CD14-positive monocyte (primary cell): ENCODE results near the gene TRAPPC12. TPM values are rescaled to one million over a fixed set of nuclear protein-coding genes. Genes with fewer than 3 reads are reported as not detected.

Experiments used
- DNase-seq, 3 donors: peaks; one replicate each; pipeline ENCODE4 v3.0.0-alpha.2; 2011 to 2022
- H2AFZ ChIP-seq: 2 replicates; pipeline ENCODE4 v1.6.0; 2012; ENCODE audit warnings: mild to moderate bottlenecking, low read depth, low read length, inconsistent platforms; ENCODE audit not compliant: insufficient read depth, poor library complexity, severe bottlenecking
- H3K27ac ChIP-seq, 2 donors: 1 replicate in 1 of 2; 2 replicates in 1 of 2; pipeline ENCODE4 v1.5.1; 2012 to 2013; ENCODE audit warnings: low read length in 2 of 2, control low read depth in 1 of 2, inconsistent platforms in 1 of 2, low read depth in 1 of 2, mild to moderate bottlenecking in 1 of 2
- H3K27me3 ChIP-seq, 2 donors: one replicate each; pipeline versions ENCODE4 v1.6.0 to v1.6.1; 2011 to 2013; ENCODE audit warnings: low read length in 2 of 2; ENCODE audit not compliant: control insufficient read depth in 2 of 2, insufficient read depth in 2 of 2
- H3K36me3 ChIP-seq, 2 donors: replicated peaks in 1 of 2; 1 replicate in 1 of 2; 2 replicates in 1 of 2; pipeline versions ENCODE4 v1.5.1 to v1.6.1; 2012 to 2013; ENCODE audit warnings: low read length in 2 of 2, control low read depth in 1 of 2, inconsistent platforms in 1 of 2, mild to moderate bottlenecking in 1 of 2; ENCODE audit not compliant: insufficient read depth in 2 of 2, control insufficient read depth in 1 of 2
- H3K4me1 ChIP-seq, 2 donors: 1 replicate in 1 of 2; 2 replicates in 1 of 2; pipeline versions ENCODE4 v1.5.1 to v1.6.1; 2012 to 2013; ENCODE audit warnings: low read length in 2 of 2, control low read depth in 1 of 2, inconsistent platforms in 1 of 2, mild to moderate bottlenecking in 1 of 2, moderate library complexity in 1 of 2; ENCODE audit not compliant: insufficient read depth in 2 of 2, control insufficient read depth in 1 of 2
- H3K4me2 ChIP-seq: replicated peaks from 2 replicates; pipeline ENCODE3; 2012; ENCODE audit warnings: low read length, moderate library complexity, mild to moderate bottlenecking; ENCODE audit not compliant: poor library complexity, severe bottlenecking; ENCODE audit errors: extremely low read depth
- H3K4me3 ChIP-seq, 3 experiments: fragments of 200-600 bp in 1 of 3; sonication (generic) in 1 of 3; replicated peaks in 1 of 3; 1 replicate in 2 of 3; 2 replicates in 1 of 3; pipeline ENCODE4 v1.5.1; 2011 to 2013; ENCODE audit warnings: low read length in 3 of 3, mild to moderate bottlenecking in 3 of 3, control low read depth in 2 of 3, low read depth in 2 of 3, inconsistent platforms in 1 of 3, moderate library complexity in 1 of 3
- H3K79me2 ChIP-seq: 2 replicates; pipeline ENCODE4 v1.6.0; 2012; ENCODE audit warnings: mild to moderate bottlenecking, control low read depth, inconsistent platforms, low read length, moderate library complexity; ENCODE audit not compliant: insufficient read depth
- H3K9ac ChIP-seq: 2 replicates; pipeline ENCODE4 v1.6.0; 2017; ENCODE audit warnings: low read length, mild to moderate bottlenecking; ENCODE audit not compliant: insufficient read depth, poor library complexity, severe bottlenecking
- H3K9me3 ChIP-seq, 2 donors: replicated peaks in 1 of 2; 1 replicate in 1 of 2; 2 replicates in 1 of 2; pipeline versions ENCODE4 v1.5.1 to v1.6.1; 2012 to 2013; ENCODE audit warnings: low read length in 2 of 2, control low read depth in 1 of 2; ENCODE audit not compliant: control insufficient read depth in 1 of 2, insufficient read depth in 1 of 2
- H4K20me1 ChIP-seq: 2 replicates; pipeline ENCODE4 v1.6.0; 2012; ENCODE audit warnings: mild to moderate bottlenecking, low read length, control low read depth, moderate library complexity; ENCODE audit not compliant: insufficient read depth
- H3K27ac Mint-ChIP-seq, 7 donors: one replicate each; pipeline ENCODE4 v1.8.0; 2020; ENCODE audit warnings: mild to moderate bottlenecking in 7 of 7, mixed read lengths in 7 of 7, moderate library complexity in 6 of 7, inconsistent platforms in 2 of 7
- H3K27me3 Mint-ChIP-seq, 3 donors: one replicate each; pipeline ENCODE4 v1.8.0; 2021 to 2022; ENCODE audit warnings: low read depth in 3 of 3, mild to moderate bottlenecking in 3 of 3, mixed read lengths in 3 of 3, moderate library complexity in 3 of 3, inconsistent platforms in 1 of 3
- H3K36me3 Mint-ChIP-seq, 2 donors: one replicate each; pipeline ENCODE4 v1.8.0; 2020; ENCODE audit warnings: mixed read lengths in 2 of 2, inconsistent platforms in 1 of 2, mild to moderate bottlenecking in 1 of 2
- H3K4me1 Mint-ChIP-seq: one replicate; pipeline ENCODE4 v1.8.0; 2020; ENCODE audit warnings: mild to moderate bottlenecking, mixed read lengths
- H3K4me3 Mint-ChIP-seq, 2 donors: one replicate each; pipeline ENCODE4 v1.8.0; 2020; ENCODE audit warnings: mild to moderate bottlenecking in 2 of 2, mixed read lengths in 2 of 2, moderate library complexity in 1 of 2
- H3K9me3 Mint-ChIP-seq, 7 donors: one replicate each; pipeline ENCODE4 v1.8.0; 2020 to 2022; ENCODE audit warnings: mixed read lengths in 7 of 7, mild to moderate bottlenecking in 6 of 7, moderate library complexity in 6 of 7, inconsistent platforms in 2 of 7
- WGBS: methylation state at CpG from one replicate; pipeline ENCODE4 v1.1.5; 2013; ENCODE audit warnings: missing lambda C conversion rate; ENCODE audit not compliant: insufficient coverage; 5-methylcytosine and 5-hydroxymethylcytosine counted together
- intact Hi-C, 2 donors: fragments of 100-400 bp; cut with micrococcal nuclease; formaldehyde crosslinking; loops; one replicate each; pipeline versions ENCODE4 v1.15.0 to v1.15.1; 2023
- polyA plus RNA-seq, 3 donors: library from polyadenylated mRNA; depleted of rRNA in 1 of 3; unstranded in 2 of 3; stranded (reverse) in 1 of 3; fragments of 300-500 nt in 2 of 3; fragments of >200 nt in 1 of 3; fragmentation: Illumina TruSeq in 2 of 3; gene quantifications; 1 replicate in 2 of 3; 2 replicates in 1 of 3; pipeline ENCODE4 v1.2.3, GENCODE V29; 2012 to 2021
- TF ChIP-seq, protein P1 (sequence below): fragments of 200-600 bp; IDR thresholded peaks from one replicate; pipeline ENCODE4 v1.8.0; 2022; ENCODE audit warnings: antibody characterized with exemption, mild to moderate bottlenecking

Gene TRAPPC12
- polyA plus RNA-seq, 3 donors, result 26.6 to 72.1 (median 44.7) TPM

DNA sequence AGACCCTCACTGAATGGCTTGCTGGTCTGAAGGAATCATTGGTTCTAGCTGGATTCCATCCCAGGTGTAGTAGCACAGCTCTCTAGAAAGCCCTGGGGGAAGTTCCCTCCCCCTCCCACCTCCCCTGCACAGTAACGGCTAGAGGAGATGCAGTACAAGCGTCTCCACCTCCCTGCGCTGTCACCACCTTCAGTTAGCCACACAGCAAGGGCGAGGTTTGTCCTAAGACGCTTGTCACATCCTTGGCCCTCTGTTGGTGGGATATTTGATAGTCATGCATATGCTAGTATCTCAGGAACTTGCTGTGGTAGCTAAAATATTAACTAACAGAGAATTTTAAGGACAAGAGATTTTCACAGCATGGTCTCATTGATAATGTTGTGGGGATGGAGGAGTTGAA, 19.4 kb downstream of the TRAPPC12 start:
- Histone ChIP-seq H3K79me2 (peaks cover 32% of the 10 kb centered on the region), H3K4me3 (no peak overlapping the region), H3K9ac (no peak overlapping the region), H3K36me3 (peaks cover 46 to 89% of the 10 kb centered on the region in 2 donors), H3K27me3 (no peaks in the 10 kb centered on the region), H4K20me1 (peaks cover 48% of the 10 kb centered on the region), H3K4me1 (no peaks in the 10 kb centered on the region), H3K4me2 (no peak overlapping the region), H3K9me3 (peaks cover 24 to 29% of the 10 kb centered on the region in 2 donors), H2AFZ (no peak overlapping the region), H3K27ac (no peak overlapping the region)
- Mint-ChIP-seq H3K9me3 (peaks cover 20 to 36% (median 31%) of the 10 kb centered on the region in 7 donors), H3K27me3 (no peaks in the 10 kb centered on the region), H3K4me1 (no peaks in the 10 kb centered on the region), H3K27ac (no peak overlapping the region), H3K4me3 (no peak overlapping the region), H3K36me3 (peaks cover 70 to 95% of the 10 kb centered on the region in 2 donors)
- TF ChIP-seq, protein P1, sequence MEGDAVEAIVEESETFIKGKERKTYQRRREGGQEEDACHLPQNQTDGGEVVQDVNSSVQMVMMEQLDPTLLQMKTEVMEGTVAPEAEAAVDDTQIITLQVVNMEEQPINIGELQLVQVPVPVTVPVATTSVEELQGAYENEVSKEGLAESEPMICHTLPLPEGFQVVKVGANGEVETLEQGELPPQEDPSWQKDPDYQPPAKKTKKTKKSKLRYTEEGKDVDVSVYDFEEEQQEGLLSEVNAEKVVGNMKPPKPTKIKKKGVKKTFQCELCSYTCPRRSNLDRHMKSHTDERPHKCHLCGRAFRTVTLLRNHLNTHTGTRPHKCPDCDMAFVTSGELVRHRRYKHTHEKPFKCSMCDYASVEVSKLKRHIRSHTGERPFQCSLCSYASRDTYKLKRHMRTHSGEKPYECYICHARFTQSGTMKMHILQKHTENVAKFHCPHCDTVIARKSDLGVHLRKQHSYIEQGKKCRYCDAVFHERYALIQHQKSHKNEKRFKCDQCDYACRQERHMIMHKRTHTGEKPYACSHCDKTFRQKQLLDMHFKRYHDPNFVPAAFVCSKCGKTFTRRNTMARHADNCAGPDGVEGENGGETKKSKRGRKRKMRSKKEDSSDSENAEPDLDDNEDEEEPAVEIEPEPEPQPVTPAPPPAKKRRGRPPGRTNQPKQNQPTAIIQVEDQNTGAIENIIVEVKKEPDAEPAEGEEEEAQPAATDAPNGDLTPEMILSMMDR, result no peak
- intact Hi-C loops, result no loop called here
- DNase-seq, result no peak
- WGBS, result no CpG with 5 or more reads among the region's 5 CpGs

GRCh38 chr2:3399381-3399780, 19.9 kb downstream of the TRAPPC12 start:
- no peaks in the 10 kb centered on the region for H3K27me3 Mint-ChIP-seq
- TF ChIP-seq, protein P1, result no peak
- intact Hi-C loops, result no loop called here
- H3K9me3 Mint-ChIP-seq, result peaks cover 20 to 31% (median 26%) of the 10 kb centered on the region in 7 donors
- peaks cover 19 to 29% of the 10 kb centered on the region in 2 donors for H3K9me3 ChIP-seq
- H3K9ac ChIP-seq, result no peak overlapping the region
- peaks cover 37% of the 10 kb centered on the region for H3K79me2 ChIP-seq
- no peak overlapping the region for H3K4me2 ChIP-seq
- WGBS, result 96% methylated on average over 3 of the region's 3 CpGs
- DNase-seq, result no peak
- no peaks in the 10 kb centered on the region for H3K4me1 ChIP-seq
- no peaks in the 10 kb centered on the region for H3K4me1 Mint-ChIP-seq
- H3K36me3 ChIP-seq, result peaks cover 51 to 89% of the 10 kb centered on the region in 2 donors
- H3K36me3 Mint-ChIP-seq, result peaks cover 72 to 95% of the 10 kb centered on the region in 2 donors
- peaks cover 49% of the 10 kb centered on the region for H4K20me1 ChIP-seq
- no peak overlapping the region for H3K4me3 ChIP-seq
- H3K4me3 Mint-ChIP-seq, result no peak overlapping the region
- no peak overlapping the region for H3K27ac ChIP-seq
- no peak overlapping the region for H3K27ac Mint-ChIP-seq
- no peaks in the 10 kb centered on the region for H3K27me3 ChIP-seq
- no peak overlapping the region for H2AFZ ChIP-seq
